ENCODE measurements around the gene FOXN3. TPM values are rescaled to one million over a fixed set of nuclear protein-coding genes. Genes with fewer than 3 reads are reported as not detected.

FOXN3 gene
- total and polyA plus RNA-seq, 2 experiments from 2014 or later: 98.9 to 167 TPM

DNA sequence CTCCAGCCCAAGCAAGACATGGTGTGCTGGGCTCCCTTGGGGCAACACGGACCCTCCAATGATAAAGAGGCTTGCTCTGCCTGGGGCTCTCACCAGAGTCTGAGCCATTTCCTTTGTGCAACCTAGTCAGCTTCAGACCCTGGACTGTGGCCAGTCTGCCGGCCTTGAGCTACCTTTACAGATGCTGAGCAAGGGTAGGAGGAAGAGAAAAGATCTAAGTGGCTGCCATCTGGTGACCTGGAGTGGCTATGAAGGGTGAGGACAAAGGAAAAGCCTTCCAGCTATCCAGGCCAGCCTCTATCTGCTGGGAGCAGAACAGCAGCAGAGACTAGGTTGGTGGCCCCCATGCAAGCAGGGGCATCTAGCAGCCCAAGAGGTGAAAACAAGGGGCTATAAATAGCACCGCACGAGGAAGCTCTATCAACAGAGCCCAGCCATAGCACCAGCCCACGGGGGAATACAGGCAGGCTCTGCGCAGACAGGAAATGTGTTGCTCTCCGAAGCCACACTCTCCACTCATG is 230.1 kb downstream of the FOXN3 start:
- Histone ChIP-seq H3K9me2 (ENCODE audit: insufficient read depth) (0 out of 2 replicates have a peak, but pooled peaks cover 5% of the 10 kb centered on the region), H2AFZ (no peak overlapping the region), H3K4me1 (ENCODE audit: insufficient read depth) (no peaks in the 10 kb centered on the region), H3F3A (replicated peaks; ENCODE audit: low read depth) (no peaks in the 10 kb centered on the region), H3K27me3 (ENCODE audit: insufficient read depth) (no peaks in the 10 kb centered on the region), H3K4me2 (no peak overlapping the region), H4K20me1 (replicated peaks; ENCODE audit: insufficient read depth) (peaks cover 27% of the 10 kb centered on the region; the same call in 1 of the 2 replicates), H3K4me3 (no peak overlapping the region), H3K27ac (ENCODE audit: low read depth) (no peak overlapping the region), H3K79me2 (replicated peaks; ENCODE audit: insufficient read depth) (peaks cover 61% of the 10 kb centered on the region), H3K36me3 (ENCODE audit: insufficient read depth) (peaks cover 5% of the 10 kb centered on the region)
- peak overlapping the region; percentile 56 for H3K27ac Mint-ChIP-seq
- peaks cover 36% of the 10 kb centered on the region for H3K36me3 Mint-ChIP-seq (ENCODE audit: low read depth)
- DNase-seq (ENCODE audit: low spot score): no peak
- no peaks in the 10 kb centered on the region for H3K9me3 Mint-ChIP-seq
- peaks cover 32% of the 10 kb centered on the region for H3K4me1 Mint-ChIP-seq
- peak; percentile 34 for ATAC-seq
- TF ChIP-seq ZNF331 (CRISPR knock-in tag; IDR thresholded peaks at IDR 0.05; ENCODE audit: low read depth) (no peak), ZNF114 (CRISPR knock-in tag; IDR thresholded peaks at IDR 0.05) (no peak), NANOG (IDR thresholded peaks at IDR 0.05; ENCODE audit: borderline replicate concordance) (no peak)
- H3K4me3 Mint-ChIP-seq: no peak overlapping the region
- peaks cover 5% of the 10 kb centered on the region for H3K27me3 Mint-ChIP-seq (ENCODE audit: insufficient read depth, low read depth, poor library complexity)

DNA sequence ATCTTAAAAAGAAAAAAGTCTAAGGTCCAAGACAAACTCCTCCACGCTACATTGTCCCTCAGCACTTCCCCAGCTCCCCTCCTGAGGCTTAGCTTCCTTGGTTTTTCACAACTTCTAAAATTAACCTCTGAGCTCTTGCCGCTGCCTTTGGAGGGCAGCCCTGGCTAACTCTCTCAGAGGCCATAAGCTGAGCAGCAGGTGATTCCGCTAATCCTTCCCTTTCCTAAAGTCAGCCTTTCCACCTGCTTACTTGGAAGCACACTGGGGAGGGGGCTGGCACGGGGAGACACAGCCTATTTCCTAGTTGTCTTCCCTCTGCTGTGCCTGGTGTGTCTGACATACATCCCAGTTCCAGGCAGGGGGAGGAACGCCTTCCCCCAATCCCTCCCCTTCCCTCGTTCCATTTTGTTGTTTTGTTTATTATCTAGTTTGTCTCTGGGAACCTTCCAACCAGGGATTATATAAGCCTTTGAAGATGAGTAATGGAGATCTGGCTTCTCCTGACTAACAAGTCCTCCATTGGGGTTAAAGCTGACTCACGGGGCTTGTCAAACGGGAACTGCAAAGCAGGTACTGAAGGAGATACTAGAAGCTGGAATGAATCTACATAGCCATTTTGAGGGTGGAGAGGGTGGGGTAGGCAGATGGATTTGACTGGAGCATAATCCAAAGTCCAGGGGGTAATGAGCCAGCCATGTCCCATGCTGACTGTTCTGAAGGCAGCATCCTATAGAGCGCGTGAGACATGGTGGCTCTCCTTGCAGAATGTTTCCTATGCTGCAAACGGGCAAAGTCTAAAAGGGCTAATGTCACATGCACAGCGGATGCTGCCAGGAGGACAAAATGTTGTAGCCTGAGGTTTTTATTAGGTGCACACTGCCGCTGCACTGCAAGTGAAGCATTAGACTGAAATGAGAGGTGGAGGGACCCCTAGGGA is 230.8 kb downstream of the FOXN3 start:
- H3K4me3 ChIP-seq: no peak overlapping the region
- 0 out of 2 replicates have a peak, but pooled peaks cover 5% of the 10 kb centered on the region for H3K9me2 ChIP-seq (ENCODE audit: insufficient read depth)
- TF ChIP-seq, protein P1, sequence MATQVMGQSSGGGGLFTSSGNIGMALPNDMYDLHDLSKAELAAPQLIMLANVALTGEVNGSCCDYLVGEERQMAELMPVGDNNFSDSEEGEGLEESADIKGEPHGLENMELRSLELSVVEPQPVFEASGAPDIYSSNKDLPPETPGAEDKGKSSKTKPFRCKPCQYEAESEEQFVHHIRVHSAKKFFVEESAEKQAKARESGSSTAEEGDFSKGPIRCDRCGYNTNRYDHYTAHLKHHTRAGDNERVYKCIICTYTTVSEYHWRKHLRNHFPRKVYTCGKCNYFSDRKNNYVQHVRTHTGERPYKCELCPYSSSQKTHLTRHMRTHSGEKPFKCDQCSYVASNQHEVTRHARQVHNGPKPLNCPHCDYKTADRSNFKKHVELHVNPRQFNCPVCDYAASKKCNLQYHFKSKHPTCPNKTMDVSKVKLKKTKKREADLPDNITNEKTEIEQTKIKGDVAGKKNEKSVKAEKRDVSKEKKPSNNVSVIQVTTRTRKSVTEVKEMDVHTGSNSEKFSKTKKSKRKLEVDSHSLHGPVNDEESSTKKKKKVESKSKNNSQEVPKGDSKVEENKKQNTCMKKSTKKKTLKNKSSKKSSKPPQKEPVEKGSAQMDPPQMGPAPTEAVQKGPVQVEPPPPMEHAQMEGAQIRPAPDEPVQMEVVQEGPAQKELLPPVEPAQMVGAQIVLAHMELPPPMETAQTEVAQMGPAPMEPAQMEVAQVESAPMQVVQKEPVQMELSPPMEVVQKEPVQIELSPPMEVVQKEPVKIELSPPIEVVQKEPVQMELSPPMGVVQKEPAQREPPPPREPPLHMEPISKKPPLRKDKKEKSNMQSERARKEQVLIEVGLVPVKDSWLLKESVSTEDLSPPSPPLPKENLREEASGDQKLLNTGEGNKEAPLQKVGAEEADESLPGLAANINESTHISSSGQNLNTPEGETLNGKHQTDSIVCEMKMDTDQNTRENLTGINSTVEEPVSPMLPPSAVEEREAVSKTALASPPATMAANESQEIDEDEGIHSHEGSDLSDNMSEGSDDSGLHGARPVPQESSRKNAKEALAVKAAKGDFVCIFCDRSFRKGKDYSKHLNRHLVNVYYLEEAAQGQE (IDR thresholded peaks at IDR 0.05; ENCODE audit: unreplicated experiment): no peak
- TF ChIP-seq, protein P2, sequence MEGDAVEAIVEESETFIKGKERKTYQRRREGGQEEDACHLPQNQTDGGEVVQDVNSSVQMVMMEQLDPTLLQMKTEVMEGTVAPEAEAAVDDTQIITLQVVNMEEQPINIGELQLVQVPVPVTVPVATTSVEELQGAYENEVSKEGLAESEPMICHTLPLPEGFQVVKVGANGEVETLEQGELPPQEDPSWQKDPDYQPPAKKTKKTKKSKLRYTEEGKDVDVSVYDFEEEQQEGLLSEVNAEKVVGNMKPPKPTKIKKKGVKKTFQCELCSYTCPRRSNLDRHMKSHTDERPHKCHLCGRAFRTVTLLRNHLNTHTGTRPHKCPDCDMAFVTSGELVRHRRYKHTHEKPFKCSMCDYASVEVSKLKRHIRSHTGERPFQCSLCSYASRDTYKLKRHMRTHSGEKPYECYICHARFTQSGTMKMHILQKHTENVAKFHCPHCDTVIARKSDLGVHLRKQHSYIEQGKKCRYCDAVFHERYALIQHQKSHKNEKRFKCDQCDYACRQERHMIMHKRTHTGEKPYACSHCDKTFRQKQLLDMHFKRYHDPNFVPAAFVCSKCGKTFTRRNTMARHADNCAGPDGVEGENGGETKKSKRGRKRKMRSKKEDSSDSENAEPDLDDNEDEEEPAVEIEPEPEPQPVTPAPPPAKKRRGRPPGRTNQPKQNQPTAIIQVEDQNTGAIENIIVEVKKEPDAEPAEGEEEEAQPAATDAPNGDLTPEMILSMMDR (conservative IDR thresholded peaks at IDR 0.05; ENCODE audit: low read depth in 2 of 2): peak in 1 of 2 experiments; percentile 12; a peak in 1 of 4 replicates
- peaks cover 36% of the 10 kb centered on the region for H3K36me3 Mint-ChIP-seq (ENCODE audit: low read depth)
- H3K27ac ChIP-seq (ENCODE audit: low read depth): no peak overlapping the region
- peaks cover 8% of the 10 kb centered on the region for H3K27me3 Mint-ChIP-seq (ENCODE audit: insufficient read depth, low read depth, poor library complexity)
- peak overlapping the region; percentile 76 for H3K27ac Mint-ChIP-seq
- peaks cover 38% of the 10 kb centered on the region for H3K4me1 Mint-ChIP-seq
- no peak overlapping the region for H3K4me2 ChIP-seq
- peaks cover 32% of the 10 kb centered on the region; the same call in 1 of the 2 replicates for H4K20me1 ChIP-seq (replicated peaks; ENCODE audit: insufficient read depth)
- no peak for DNase-seq (ENCODE audit: low spot score)
- no peaks in the 10 kb centered on the region for H3F3A ChIP-seq (replicated peaks; ENCODE audit: low read depth)
- no peaks in the 10 kb centered on the region for H3K4me1 ChIP-seq (ENCODE audit: insufficient read depth)
- no peaks in the 10 kb centered on the region for H3K9me3 Mint-ChIP-seq
- peaks cover 63% of the 10 kb centered on the region for H3K79me2 ChIP-seq (replicated peaks; ENCODE audit: insufficient read depth)
- no peaks in the 10 kb centered on the region for H3K27me3 ChIP-seq (ENCODE audit: insufficient read depth)
- peak; percentile 70 for ATAC-seq
- H3K4me3 Mint-ChIP-seq: no peak overlapping the region
- H3K36me3 ChIP-seq (ENCODE audit: insufficient read depth): peaks cover 5% of the 10 kb centered on the region
- H2AFZ ChIP-seq: no peak overlapping the region

Measured in GM23338 (cell line).